HUES6 (cell line): ENCODE results near the gene ODAD2.

Experiments used
- H3K27ac ChIP-seq: 2 replicates; pipeline ENCODE4 v1.7.0; 2013; ENCODE audit warnings: low read depth, mild to moderate bottlenecking, low read length, inconsistent platforms
- H3K27me3 ChIP-seq: 2 replicates; pipeline ENCODE4 v1.6.1; 2013; ENCODE audit warnings: low read length; ENCODE audit not compliant: control insufficient read depth, insufficient read depth
- H3K36me3 ChIP-seq: 2 replicates; pipeline ENCODE4 v1.6.1; 2013; ENCODE audit warnings: low read length; ENCODE audit not compliant: control insufficient read depth, insufficient read depth
- H3K4me1 ChIP-seq: 2 replicates; pipeline ENCODE4 v1.6.1; 2013; ENCODE audit warnings: low read length; ENCODE audit not compliant: control insufficient read depth, insufficient read depth
- H3K4me3 ChIP-seq: 2 replicates; pipeline ENCODE4 v1.5.1; 2013; ENCODE audit warnings: low read depth, low read length
- H3K9ac ChIP-seq: one replicate; pipeline ENCODE4 v1.6.1; 2013; ENCODE audit warnings: mild to moderate bottlenecking, low read length
- H3K9me3 ChIP-seq: 2 replicates; pipeline ENCODE4 v1.6.1; 2013; ENCODE audit warnings: low read depth, low read length; ENCODE audit not compliant: control insufficient read depth, insufficient read depth

ODAD2 gene

GRCh38 chr10:27998954-27999275 lies at the start of gene ODAD2:
ODAD2 (minus strand) TSS chr10:27999079; CDS start chr10:27995142, 3,937 bp downstream.
- Histone ChIP-seq H3K4me3 (peak within 1 kb of the TSS; percentile 99), H3K4me1 (peaks cover 13% of the 10 kb centered on the region), H3K9ac (peak within 1 kb of the TSS; percentile 70), H3K36me3 (no peaks in the 10 kb centered on the region), H3K27ac (no peak within 1 kb of the TSS), H3K9me3 (no peaks in the 10 kb centered on the region), H3K27me3 (peaks cover 22% of the 10 kb centered on the region)

- Histone ChIP-seq H3K27me3 (no peaks in the 10 kb centered on the region), H3K9me3 (no peaks in the 10 kb centered on the region), H3K9ac (no peak overlapping the region), H3K27ac (no peak overlapping the region), H3K4me3 (no peak overlapping the region), H3K4me1 (no peaks in the 10 kb centered on the region), H3K36me3 (no peaks in the 10 kb centered on the region)
These were observed 48.2 kb upstream of the ODAD2 start for GRCh38 chr10:28047061-28047460.

GRCh38 chr10:28046579-28046978 lies 47.7 kb upstream of the ODAD2 start:
- no peaks in the 10 kb centered on the region for H3K4me1 ChIP-seq
- H3K9ac ChIP-seq, result no peak overlapping the region
- no peak overlapping the region for H3K27ac ChIP-seq
- H3K9me3 ChIP-seq, result no peaks in the 10 kb centered on the region
- H3K36me3 ChIP-seq, result no peaks in the 10 kb centered on the region
- H3K4me3 ChIP-seq, result no peak overlapping the region
- H3K27me3 ChIP-seq, result no peaks in the 10 kb centered on the region

GRCh38 chr10:28043941-28044340 lies 45.1 kb upstream of the ODAD2 start:
- Histone ChIP-seq H3K27me3 (no peaks in the 10 kb centered on the region), H3K36me3 (no peaks in the 10 kb centered on the region), H3K4me1 (no peaks in the 10 kb centered on the region), H3K4me3 (no peak overlapping the region), H3K9ac (no peak overlapping the region), H3K27ac (no peak overlapping the region), H3K9me3 (no peaks in the 10 kb centered on the region)

- no peaks in the 10 kb centered on the region for H3K4me1 ChIP-seq
- no peak overlapping the region for H3K9ac ChIP-seq
- no peak overlapping the region for H3K4me3 ChIP-seq
- H3K9me3 ChIP-seq, result no peaks in the 10 kb centered on the region
- no peak overlapping the region for H3K27ac ChIP-seq
- H3K27me3 ChIP-seq, result no peaks in the 10 kb centered on the region
- no peaks in the 10 kb centered on the region for H3K36me3 ChIP-seq
These were observed 37.7 kb upstream of the ODAD2 start for GRCh38 chr10:28036587-28036986.

GRCh38 chr10:28020993-28021982 lies 22.4 kb upstream of the ODAD2 start:
- no peak overlapping the region for H3K9ac ChIP-seq
- H3K9me3 ChIP-seq, result no peaks in the 10 kb centered on the region
- H3K27me3 ChIP-seq, result no peaks in the 10 kb centered on the region
- no peaks in the 10 kb centered on the region for H3K4me1 ChIP-seq
- no peak overlapping the region for H3K27ac ChIP-seq
- H3K4me3 ChIP-seq, result no peak overlapping the region
- H3K36me3 ChIP-seq, result no peaks in the 10 kb centered on the region

GRCh38 chr10:28020080-28020860 lies 21.4 kb upstream of the ODAD2 start:
- H3K27me3 ChIP-seq, result no peaks in the 10 kb centered on the region
- H3K9me3 ChIP-seq, result no peaks in the 10 kb centered on the region
- H3K36me3 ChIP-seq, result no peaks in the 10 kb centered on the region
- H3K27ac ChIP-seq, result no peak overlapping the region
- no peaks in the 10 kb centered on the region for H3K4me1 ChIP-seq
- no peak overlapping the region for H3K4me3 ChIP-seq
- H3K9ac ChIP-seq, result no peak overlapping the region

GRCh38 chr10:28014651-28015050 lies 15.8 kb upstream of the ODAD2 start:
- H3K9ac ChIP-seq, result no peak overlapping the region
- H3K36me3 ChIP-seq, result no peaks in the 10 kb centered on the region
- no peaks in the 10 kb centered on the region for H3K9me3 ChIP-seq
- no peak overlapping the region for H3K27ac ChIP-seq
- no peak overlapping the region for H3K4me3 ChIP-seq
- no peaks in the 10 kb centered on the region for H3K4me1 ChIP-seq
- H3K27me3 ChIP-seq, result no peaks in the 10 kb centered on the region

- H3K4me3 ChIP-seq, result no peak overlapping the region
These were observed 14.2 kb upstream of the ODAD2 start for GRCh38 chr10:28012990-28013515.

GRCh38 chr10:28010821-28011220 lies 11.9 kb upstream of the ODAD2 start:
- H3K27ac ChIP-seq, result no peak overlapping the region
- H3K9me3 ChIP-seq, result no peaks in the 10 kb centered on the region
- no peaks in the 10 kb centered on the region for H3K4me1 ChIP-seq
- H3K9ac ChIP-seq, result no peak overlapping the region
- no peak overlapping the region for H3K4me3 ChIP-seq
- H3K27me3 ChIP-seq, result no peaks in the 10 kb centered on the region
- no peaks in the 10 kb centered on the region for H3K36me3 ChIP-seq

More at GRCh38 chr10:28012990-28013515, 14.2 kb upstream of the ODAD2 start:
- Histone ChIP-seq H3K9ac (no peak overlapping the region), H3K27me3 (no peaks in the 10 kb centered on the region), H3K4me1 (no peaks in the 10 kb centered on the region), H3K36me3 (no peaks in the 10 kb centered on the region), H3K9me3 (no peaks in the 10 kb centered on the region), H3K27ac (no peak overlapping the region)

- H3K27me3 ChIP-seq, result no peaks in the 10 kb centered on the region
- no peak overlapping the region for H3K9ac ChIP-seq
- H3K36me3 ChIP-seq, result no peaks in the 10 kb centered on the region
- H3K4me3 ChIP-seq, result no peak overlapping the region
- no peaks in the 10 kb centered on the region for H3K9me3 ChIP-seq
- H3K4me1 ChIP-seq, result peaks cover 7% of the 10 kb centered on the region; the same call in 1 of the 2 replicates
- H3K27ac ChIP-seq, result no peak overlapping the region
These were observed 9.2 kb upstream of the ODAD2 start for GRCh38 chr10:28008054-28008453.
